ENCODE measurements around the gene TRIM8.
"Not testable (repeated sequence)": the region's sequence is repeated elsewhere in the genome, so short reads cannot be mapped to it uniquely, and the experiment has no call there.

The TRIM8 gene

GRCh38 chr10:102650655-102651454 lies 6.6 kb downstream of the TRIM8 start:
- DNase-seq (ENCODE audit: low spot score), result peak; percentile 47

GRCh38 chr10:102651455-102652169 lies 7.3 kb downstream of the TRIM8 start:
- no peak for DNase-seq (ENCODE audit: low spot score)

GRCh38 chr10:102652170-102652916 lies 8.1 kb downstream of the TRIM8 start:
- peak; percentile 57 for DNase-seq (ENCODE audit: low spot score)

GRCh38 chr10:102653060-102653459 lies 8.8 kb downstream of the TRIM8 start:
- DNase-seq (ENCODE audit: low spot score), result no peak

GRCh38 chr10:102654566-102654965 lies 10.3 kb downstream of the TRIM8 start:
- no peak for DNase-seq (ENCODE audit: low spot score)

GRCh38 chr10:102654969-102655368 lies 10.7 kb downstream of the TRIM8 start:
- DNase-seq (ENCODE audit: low spot score), result no peak

GRCh38 chr10:102656026-102656425 lies 11.7 kb downstream of the TRIM8 start:
- no peak for DNase-seq (ENCODE audit: low spot score)

- DNase-seq (ENCODE audit: low spot score), result no peak
Observed at GRCh38 chr10:102656791-102657371, 12.6 kb downstream of the TRIM8 start.

GRCh38 chr10:102657451-102657850 lies 13.2 kb downstream of the TRIM8 start:
- DNase-seq (ENCODE audit: low spot score), result no peak

GRCh38 chr10:102657984-102658724 lies 13.9 kb downstream of the TRIM8 start:
- DNase-seq (ENCODE audit: low spot score), result no peak

GRCh38 chr10:102658802-102659201 lies 14.5 kb downstream of the TRIM8 start:
- DNase-seq (ENCODE audit: low spot score), result no peak

GRCh38 chr10:102660888-102661657 lies 16.8 kb downstream of the TRIM8 start:
- peak; percentile 80 for DNase-seq (ENCODE audit: low spot score)

GRCh38 chr10:102661658-102662028 lies 17.4 kb downstream of the TRIM8 start:
- DNase-seq (ENCODE audit: low spot score), result no peak

- no peak for DNase-seq (ENCODE audit: low spot score)
Observed at GRCh38 chr10:102665904-102666509, 21.7 kb downstream of the TRIM8 start.

- not testable (repeated sequence) for DNase-seq (ENCODE audit: low spot score)
Observed at GRCh38 chr10:102667411-102667810, 23.1 kb downstream of the TRIM8 start.

GRCh38 chr10:102668326-102669107 lies 24.2 kb downstream of the TRIM8 start:
- DNase-seq (ENCODE audit: low spot score), result no peak

GRCh38 chr10:102669206-102670064 lies 25.2 kb downstream of the TRIM8 start:
- DNase-seq (ENCODE audit: low spot score), result peak; percentile 58

- no peak for DNase-seq (ENCODE audit: low spot score)
Observed at GRCh38 chr10:102670065-102670670, 25.9 kb downstream of the TRIM8 start.

Measured in NAMALWA (cell line).